ENCODE data around the gene CPNE5. TPM values are rescaled to one million over a fixed set of nuclear protein-coding genes. Genes with fewer than 3 reads are reported as not detected.
A peak's percentile ranks its signal among the peaks of the same experiment; 100 is the strongest.

Gene CPNE5
- total and polyA plus RNA-seq, 9 of the 15 experiments (the other 6 are each of a cell fraction or from before 2014, with no cell fraction given): 0.14 to 1.0 (median 0.46) TPM; not detected in 2

GRCh38 chr6:36820700-36821580 is 18.3 kb downstream of the CPNE5 start (continued):
- peak; percentile 90 for TF ChIP-seq DMBX1 (CRISPR knock-in tag; IDR thresholded peaks at IDR 0.05; ENCODE audit: borderline replicate concordance)
- TF ChIP-seq, protein P1, sequence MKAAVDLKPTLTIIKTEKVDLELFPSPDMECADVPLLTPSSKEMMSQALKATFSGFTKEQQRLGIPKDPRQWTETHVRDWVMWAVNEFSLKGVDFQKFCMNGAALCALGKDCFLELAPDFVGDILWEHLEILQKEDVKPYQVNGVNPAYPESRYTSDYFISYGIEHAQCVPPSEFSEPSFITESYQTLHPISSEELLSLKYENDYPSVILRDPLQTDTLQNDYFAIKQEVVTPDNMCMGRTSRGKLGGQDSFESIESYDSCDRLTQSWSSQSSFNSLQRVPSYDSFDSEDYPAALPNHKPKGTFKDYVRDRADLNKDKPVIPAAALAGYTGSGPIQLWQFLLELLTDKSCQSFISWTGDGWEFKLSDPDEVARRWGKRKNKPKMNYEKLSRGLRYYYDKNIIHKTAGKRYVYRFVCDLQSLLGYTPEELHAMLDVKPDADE (conservative IDR thresholded peaks at IDR 0.05; ENCODE audit: control insufficient read depth, low read depth, low read length): no peak
- no peak for TF ChIP-seq POLR2H (tag; IDR thresholded peaks at IDR 0.05; ENCODE audit: low read depth)
- TF ChIP-seq ZNF639 (CRISPR knock-in tag; conservative IDR thresholded peaks at IDR 0.05 in 1 of 2, IDR thresholded peaks at IDR 0.05 in 1 of 2): peak in 1 of 2 experiments; percentile 87; a peak in 2 of 4 replicates
- TF ChIP-seq, protein P2, sequence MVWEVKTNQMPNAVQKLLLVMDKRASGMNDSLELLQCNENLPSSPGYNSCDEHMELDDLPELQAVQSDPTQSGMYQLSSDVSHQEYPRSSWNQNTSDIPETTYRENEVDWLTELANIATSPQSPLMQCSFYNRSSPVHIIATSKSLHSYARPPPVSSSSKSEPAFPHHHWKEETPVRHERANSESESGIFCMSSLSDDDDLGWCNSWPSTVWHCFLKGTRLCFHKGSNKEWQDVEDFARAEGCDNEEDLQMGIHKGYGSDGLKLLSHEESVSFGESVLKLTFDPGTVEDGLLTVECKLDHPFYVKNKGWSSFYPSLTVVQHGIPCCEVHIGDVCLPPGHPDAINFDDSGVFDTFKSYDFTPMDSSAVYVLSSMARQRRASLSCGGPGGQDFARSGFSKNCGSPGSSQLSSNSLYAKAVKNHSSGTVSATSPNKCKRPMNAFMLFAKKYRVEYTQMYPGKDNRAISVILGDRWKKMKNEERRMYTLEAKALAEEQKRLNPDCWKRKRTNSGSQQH (CRISPR knock-in tag; IDR thresholded peaks at IDR 0.05): no peak
- no peak for TF ChIP-seq ETS2 (tag; IDR thresholded peaks at IDR 0.05; ENCODE audit: borderline replicate concordance, poor library complexity, severe bottlenecking)
- TF ChIP-seq PTRF (tag; IDR thresholded peaks at IDR 0.05): peak; percentile 71
- no peak for TF ChIP-seq CHD4 (IDR thresholded peaks at IDR 0.05; ENCODE audit: insufficient read depth, insufficient replicate concordance, low read depth, low read length, poor library complexity, severe bottlenecking)
- no peak for TF ChIP-seq ZNF324 (CRISPR knock-in tag; IDR thresholded peaks at IDR 0.05)
- TF ChIP-seq MTA2 (IDR thresholded peaks at IDR 0.05; ENCODE audit: low read depth): peak; percentile 45; the same call in 1 of the 2 replicates
- TF ChIP-seq ZC3H11A (IDR thresholded peaks at IDR 0.05; ENCODE audit: low read depth, low read length): no peak
- TF ChIP-seq ELF4 (CRISPR knock-in tag; IDR thresholded peaks at IDR 0.05): 0 out of 2 replicates have a peak, but pooled peaks have one; percentile 15
- TF ChIP-seq C11orf30 (IDR thresholded peaks at IDR 0.05; ENCODE audit: low read depth): no peak
- no peak for TF ChIP-seq NFE2L1 (tag; IDR thresholded peaks at IDR 0.05; ENCODE audit: borderline replicate concordance, low read depth)
- peak; percentile 30; the same call in 1 of the 2 replicates for TF ChIP-seq RBFOX2 (IDR thresholded peaks at IDR 0.05; ENCODE audit: low read depth, low read length)
- TF ChIP-seq, protein P3, sequence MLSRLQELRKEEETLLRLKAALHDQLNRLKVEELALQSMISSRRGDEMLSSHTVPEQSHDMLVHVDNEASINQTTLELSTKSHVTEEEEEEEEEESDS (CRISPR knock-in tag; IDR thresholded peaks at IDR 0.05): no peak
- TF ChIP-seq COPS2 (conservative IDR thresholded peaks at IDR 0.05): no peak
- TF ChIP-seq, protein P4, sequence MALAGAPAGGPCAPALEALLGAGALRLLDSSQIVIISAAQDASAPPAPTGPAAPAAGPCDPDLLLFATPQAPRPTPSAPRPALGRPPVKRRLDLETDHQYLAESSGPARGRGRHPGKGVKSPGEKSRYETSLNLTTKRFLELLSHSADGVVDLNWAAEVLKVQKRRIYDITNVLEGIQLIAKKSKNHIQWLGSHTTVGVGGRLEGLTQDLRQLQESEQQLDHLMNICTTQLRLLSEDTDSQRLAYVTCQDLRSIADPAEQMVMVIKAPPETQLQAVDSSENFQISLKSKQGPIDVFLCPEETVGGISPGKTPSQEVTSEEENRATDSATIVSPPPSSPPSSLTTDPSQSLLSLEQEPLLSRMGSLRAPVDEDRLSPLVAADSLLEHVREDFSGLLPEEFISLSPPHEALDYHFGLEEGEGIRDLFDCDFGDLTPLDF (CRISPR knock-in tag; IDR thresholded peaks at IDR 0.05): no peak
- TF ChIP-seq MBD2 (IDR thresholded peaks at IDR 0.05; ENCODE audit: borderline replicate concordance, low read depth): no peak
- no peak for TF ChIP-seq ZNF133 (CRISPR knock-in tag; IDR thresholded peaks at IDR 0.05)
- no peak for TF ChIP-seq RBM34 (IDR thresholded peaks at IDR 0.05; ENCODE audit: borderline replicate concordance, insufficient read depth, low read length)
